Measurements from ENCODE around the gene JAM3. TPM values are rescaled to one million over a fixed set of nuclear protein-coding genes. Genes with fewer than 3 reads are reported as not detected.

The JAM3 gene
- total RNA-seq, 1 experiment from 2014 or later: not detected

DNA sequence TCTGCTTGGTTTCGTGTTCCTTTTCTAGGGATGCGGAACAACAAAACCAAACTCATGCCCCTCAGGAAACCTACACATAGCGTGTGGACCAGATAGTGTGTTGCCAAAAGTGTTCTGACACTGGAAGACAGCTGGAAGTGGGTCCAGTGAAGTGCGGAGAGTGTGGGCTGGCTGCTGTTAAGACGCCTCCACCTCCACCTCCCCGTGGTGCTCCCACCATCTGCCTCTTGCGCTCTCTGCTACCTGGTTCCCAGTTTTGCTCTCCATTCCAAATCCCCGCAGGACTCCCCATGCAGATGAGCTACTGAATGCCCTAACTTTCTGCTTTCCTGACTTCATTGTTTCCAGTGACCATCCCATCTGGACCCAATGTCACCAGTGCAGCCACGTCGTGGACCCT is 103.1 kb downstream of the JAM3 start:
- Histone ChIP-seq H3K79me2 (ENCODE audit: low read depth) (no peaks in the 10 kb centered on the region), H4K20me1 (ENCODE audit: insufficient read depth) (no peaks in the 10 kb centered on the region), H3F3A (ENCODE audit: insufficient read depth, low read depth) (no peaks in the 10 kb centered on the region), H3K27ac (no peak overlapping the region), H3K4me2 (no peak overlapping the region), H3K36me3 (ENCODE audit: low read depth) (peaks cover 13% of the 10 kb centered on the region), H3K4me3 (no peak overlapping the region), H3K9me3 (ENCODE audit: insufficient read depth, low read depth) (no peaks in the 10 kb centered on the region), H3K4me1 (replicated peaks; ENCODE audit: insufficient read depth) (no peaks in the 10 kb centered on the region), H3K9me2 (ENCODE audit: insufficient read depth) (no peaks in the 10 kb centered on the region), H3K27me3 (ENCODE audit: insufficient read depth, low read depth) (no peaks in the 10 kb centered on the region), H2AFZ (no peak overlapping the region)
- ChIA-PET CTCF (no interaction called here), POLR2A (ENCODE audit: unreplicated experiment) (no interaction called here)
- TF ChIP-seq EZH2 (IDR thresholded peaks at IDR 0.05; ENCODE audit: low read depth): no peak
- TF ChIP-seq, protein P1, sequence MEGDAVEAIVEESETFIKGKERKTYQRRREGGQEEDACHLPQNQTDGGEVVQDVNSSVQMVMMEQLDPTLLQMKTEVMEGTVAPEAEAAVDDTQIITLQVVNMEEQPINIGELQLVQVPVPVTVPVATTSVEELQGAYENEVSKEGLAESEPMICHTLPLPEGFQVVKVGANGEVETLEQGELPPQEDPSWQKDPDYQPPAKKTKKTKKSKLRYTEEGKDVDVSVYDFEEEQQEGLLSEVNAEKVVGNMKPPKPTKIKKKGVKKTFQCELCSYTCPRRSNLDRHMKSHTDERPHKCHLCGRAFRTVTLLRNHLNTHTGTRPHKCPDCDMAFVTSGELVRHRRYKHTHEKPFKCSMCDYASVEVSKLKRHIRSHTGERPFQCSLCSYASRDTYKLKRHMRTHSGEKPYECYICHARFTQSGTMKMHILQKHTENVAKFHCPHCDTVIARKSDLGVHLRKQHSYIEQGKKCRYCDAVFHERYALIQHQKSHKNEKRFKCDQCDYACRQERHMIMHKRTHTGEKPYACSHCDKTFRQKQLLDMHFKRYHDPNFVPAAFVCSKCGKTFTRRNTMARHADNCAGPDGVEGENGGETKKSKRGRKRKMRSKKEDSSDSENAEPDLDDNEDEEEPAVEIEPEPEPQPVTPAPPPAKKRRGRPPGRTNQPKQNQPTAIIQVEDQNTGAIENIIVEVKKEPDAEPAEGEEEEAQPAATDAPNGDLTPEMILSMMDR (conservative IDR thresholded peaks at IDR 0.05): no peak
- no peak for DNase-seq
- BruUV-seq (replicated peaks): no TSS peak
- intact Hi-C loops (cut with micrococcal nuclease; ENCODE audit: unreplicated experiment): no loop called here

DNA sequence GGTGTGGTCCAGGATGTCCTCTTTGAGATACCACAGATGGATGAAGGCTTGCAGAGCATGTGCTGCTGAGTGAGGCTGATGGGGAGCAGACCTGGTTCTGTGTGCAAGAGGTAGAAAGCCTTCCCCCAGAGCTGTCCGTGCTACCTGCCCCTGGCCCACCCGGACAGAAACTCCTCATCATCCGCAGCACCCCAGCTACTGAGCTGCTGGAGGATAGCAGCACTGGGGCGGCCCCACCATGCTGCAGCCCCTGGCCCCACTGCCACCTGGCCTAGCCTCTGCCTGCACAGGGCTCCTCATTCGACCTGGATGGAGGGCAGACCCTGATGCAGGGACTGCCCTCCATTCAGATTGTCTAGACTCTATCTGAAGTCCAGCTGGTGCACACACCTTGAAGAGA is 104.4 kb downstream of the JAM3 start:
- H3K4me2 ChIP-seq: no peak overlapping the region
- POLR2A ChIA-PET (ENCODE audit: unreplicated experiment): no interaction called here
- no peak overlapping the region for H3K27ac ChIP-seq
- DNase-seq: no peak
- BruUV-seq (replicated peaks): no TSS peak
- H3K9me3 ChIP-seq (ENCODE audit: insufficient read depth, low read depth): no peaks in the 10 kb centered on the region
- peaks cover 19% of the 10 kb centered on the region for H3K36me3 ChIP-seq (ENCODE audit: low read depth)
- no peaks in the 10 kb centered on the region for H3F3A ChIP-seq (ENCODE audit: insufficient read depth, low read depth)
- intact Hi-C loops (cut with micrococcal nuclease; ENCODE audit: unreplicated experiment): no loop called here
- no peak overlapping the region for H2AFZ ChIP-seq
- H3K27me3 ChIP-seq (ENCODE audit: insufficient read depth, low read depth): no peaks in the 10 kb centered on the region
- no peaks in the 10 kb centered on the region for H3K79me2 ChIP-seq (ENCODE audit: low read depth)
- no peaks in the 10 kb centered on the region for H3K9me2 ChIP-seq (ENCODE audit: insufficient read depth)
- no peaks in the 10 kb centered on the region for H4K20me1 ChIP-seq (ENCODE audit: insufficient read depth)
- CTCF ChIA-PET: no interaction called here
- no peaks in the 10 kb centered on the region for H3K4me1 ChIP-seq (replicated peaks; ENCODE audit: insufficient read depth)
- TF ChIP-seq, protein P1 (conservative IDR thresholded peaks at IDR 0.05): no peak
- no peak for TF ChIP-seq EZH2 (IDR thresholded peaks at IDR 0.05; ENCODE audit: low read depth)
- no peak overlapping the region for H3K4me3 ChIP-seq

DNA sequence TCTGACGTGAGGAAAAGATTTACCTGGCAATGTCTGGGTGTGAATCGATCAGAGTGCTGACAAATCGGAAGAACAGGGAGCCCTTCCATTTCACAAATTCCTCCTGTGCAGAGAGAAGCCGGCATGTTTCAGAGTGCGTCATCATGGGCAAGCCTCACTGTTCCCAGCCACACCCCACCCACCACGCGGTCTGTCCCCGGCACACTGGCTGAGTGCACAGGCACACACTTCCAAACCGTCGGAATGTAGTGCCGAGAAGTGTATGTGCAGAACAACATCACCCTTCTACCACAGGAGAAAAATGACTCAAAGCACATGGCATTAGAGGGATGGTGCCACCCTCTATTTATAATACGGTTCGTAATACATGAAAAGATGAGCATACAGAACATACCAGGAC is 107.4 kb downstream of the JAM3 start:
- H3K27me3 ChIP-seq (ENCODE audit: insufficient read depth, low read depth): no peaks in the 10 kb centered on the region
- TF ChIP-seq, protein P1 (conservative IDR thresholded peaks at IDR 0.05): no peak
- no peak for TF ChIP-seq EZH2 (IDR thresholded peaks at IDR 0.05; ENCODE audit: low read depth)
- no peak overlapping the region for H3K4me3 ChIP-seq
- POLR2A ChIA-PET (ENCODE audit: unreplicated experiment): interaction anchor here (0.6 kb wide), 1 partner anchor 203 kb away, joined by 4 read pairs; no protein-coding TSS in a partner anchor
- H3K36me3 ChIP-seq (ENCODE audit: low read depth): peaks cover 10% of the 10 kb centered on the region; the same call in 1 of the 2 replicates
- BruUV-seq (replicated peaks): no TSS peak
- H3F3A ChIP-seq (ENCODE audit: insufficient read depth, low read depth): no peaks in the 10 kb centered on the region
- H4K20me1 ChIP-seq (ENCODE audit: insufficient read depth): no peaks in the 10 kb centered on the region
- no peaks in the 10 kb centered on the region for H3K9me2 ChIP-seq (ENCODE audit: insufficient read depth)
- intact Hi-C loops (cut with micrococcal nuclease; ENCODE audit: unreplicated experiment): no loop called here
- no peak overlapping the region for H2AFZ ChIP-seq
- no peak for DNase-seq
- no peak overlapping the region for H3K27ac ChIP-seq
- no peak overlapping the region for H3K4me2 ChIP-seq
- no peaks in the 10 kb centered on the region for H3K4me1 ChIP-seq (replicated peaks; ENCODE audit: insufficient read depth)
- no peaks in the 10 kb centered on the region for H3K9me3 ChIP-seq (ENCODE audit: insufficient read depth, low read depth)
- H3K79me2 ChIP-seq (ENCODE audit: low read depth): no peaks in the 10 kb centered on the region
- CTCF ChIA-PET: no interaction called here
